Large intestine (tissue), 3 donors: Measurements from ENCODE around the gene BCKDHB. TPM values are rescaled to one million over a fixed set of nuclear protein-coding genes. Genes with fewer than 3 reads are reported as not detected.
A peak's percentile ranks its signal among the peaks of the same experiment; 100 is the strongest.

Experiments used
- DNase-seq, 2 donors: peaks; one replicate each; pipeline versions ENCODE4 v3.0.0 to v3.0.0-alpha.2; 2013
- H3K27ac ChIP-seq: one replicate; pipeline ENCODE4 v1.5.1; 2013; ENCODE audit warnings: low read length
- H3K27me3 ChIP-seq: 2 replicates; pipeline ENCODE4 v1.6.1; 2013; ENCODE audit warnings: low read length; ENCODE audit not compliant: control insufficient read depth, insufficient read depth
- H3K36me3 ChIP-seq: 2 replicates; pipeline ENCODE4 v1.6.1; 2013; ENCODE audit warnings: low read length; ENCODE audit not compliant: control insufficient read depth, insufficient read depth
- H3K4me1 ChIP-seq: one replicate; pipeline ENCODE4 v1.6.1; 2013; ENCODE audit warnings: low read length; ENCODE audit not compliant: control insufficient read depth, insufficient read depth
- H3K4me3 ChIP-seq: one replicate; pipeline ENCODE4 v1.5.1; 2013; ENCODE audit warnings: low read length
- H3K9me3 ChIP-seq: one replicate; pipeline ENCODE4 v1.6.1; 2013; ENCODE audit warnings: mild to moderate bottlenecking, low read depth, low read length, moderate library complexity; ENCODE audit not compliant: control insufficient read depth
- WGBS: methylation state at CpG from one replicate; pipeline ENCODE4 v1.1.5; 2013; ENCODE audit warnings: low lambda C conversion rate; ENCODE audit not compliant: insufficient coverage; 5-methylcytosine and 5-hydroxymethylcytosine counted together
- polyA plus RNA-seq: library from polyadenylated mRNA; unstranded; fragments of 120-200 nt; gene quantifications from one replicate; pipeline ENCODE4 v1.2.1, GENCODE V29; 2013

The BCKDHB gene
- polyA plus RNA-seq, 1 donor: 21.0 TPM

- WGBS: no CpG with 5 or more reads among the region's 1 CpG
- no peak for DNase-seq
- H3K27me3 ChIP-seq: no peaks in the 10 kb centered on the region
- no peak overlapping the region for H3K4me3 ChIP-seq
- H3K36me3 ChIP-seq: peaks cover 7% of the 10 kb centered on the region
- H3K9me3 ChIP-seq: no peaks in the 10 kb centered on the region
- no peak overlapping the region for H3K27ac ChIP-seq
- no peaks in the 10 kb centered on the region for H3K4me1 ChIP-seq
Observed at GRCh38 chr6:80173411-80173810, 66.9 kb downstream of the BCKDHB start.

GRCh38 chr6:80174900-80175572 is 68.6 kb downstream of the BCKDHB start:
- Histone ChIP-seq H3K36me3 (peaks cover 7% of the 10 kb centered on the region), H3K4me3 (no peak overlapping the region), H3K27ac (no peak overlapping the region), H3K4me1 (no peaks in the 10 kb centered on the region), H3K27me3 (no peaks in the 10 kb centered on the region), H3K9me3 (no peaks in the 10 kb centered on the region)
- WGBS: no CpG with 5 or more reads among the region's 3 CpGs
- DNase-seq: no peak

- H3K9me3 ChIP-seq: peaks cover under 1% of the 10 kb centered on the region
- peaks cover 4% of the 10 kb centered on the region for H3K36me3 ChIP-seq
- no peak overlapping the region for H3K4me3 ChIP-seq
- H3K27me3 ChIP-seq: no peaks in the 10 kb centered on the region
- H3K4me1 ChIP-seq: no peaks in the 10 kb centered on the region
- H3K27ac ChIP-seq: no peak overlapping the region
- DNase-seq: peak in 1 of 2 donors; percentile 5
- no CpG with 5 or more reads among the region's 1 CpG for WGBS
Observed at GRCh38 chr6:80179695-80180094, 73.2 kb downstream of the BCKDHB start.

- Histone ChIP-seq H3K4me3 (no peak overlapping the region), H3K9me3 (peaks cover 9% of the 10 kb centered on the region), H3K36me3 (peaks cover 2% of the 10 kb centered on the region), H3K27ac (no peak overlapping the region), H3K4me1 (no peaks in the 10 kb centered on the region), H3K27me3 (no peaks in the 10 kb centered on the region)
- 80% methylated on average over 1 of the region's 4 CpGs for WGBS
- peak in 1 of 2 donors; percentile 8 for DNase-seq
Observed at GRCh38 chr6:80181352-80182081, 75.0 kb downstream of the BCKDHB start.

GRCh38 chr6:80182308-80182707 is 75.8 kb downstream of the BCKDHB start:
- 100% methylated on average over 1 of the region's 1 CpG for WGBS
- Histone ChIP-seq H3K4me1 (no peaks in the 10 kb centered on the region), H3K4me3 (no peak overlapping the region), H3K36me3 (peaks cover 2% of the 10 kb centered on the region), H3K27ac (no peak overlapping the region), H3K9me3 (peaks cover 9% of the 10 kb centered on the region), H3K27me3 (no peaks in the 10 kb centered on the region)
- no peak for DNase-seq

GRCh38 chr6:80183019-80183795 is 76.7 kb downstream of the BCKDHB start:
- Histone ChIP-seq H3K9me3 (peaks cover 9% of the 10 kb centered on the region), H3K27me3 (no peaks in the 10 kb centered on the region), H3K4me1 (no peaks in the 10 kb centered on the region), H3K4me3 (no peak overlapping the region), H3K27ac (no peak overlapping the region), H3K36me3 (peaks cover 2% of the 10 kb centered on the region)
- DNase-seq: no peak
- WGBS: 82% methylated on average over 2 of the region's 4 CpGs

- WGBS: no CpG with 5 or more reads among the region's 2 CpGs
- Histone ChIP-seq H3K36me3 (peaks cover 2% of the 10 kb centered on the region), H3K4me3 (no peak overlapping the region), H3K27me3 (no peaks in the 10 kb centered on the region), H3K27ac (no peak overlapping the region), H3K4me1 (no peaks in the 10 kb centered on the region), H3K9me3 (peaks cover 9% of the 10 kb centered on the region)
- DNase-seq: no peak
Observed at GRCh38 chr6:80185492-80185891, 79.0 kb downstream of the BCKDHB start.

GRCh38 chr6:80186082-80186481 is 79.6 kb downstream of the BCKDHB start:
- peaks cover 9% of the 10 kb centered on the region for H3K9me3 ChIP-seq
- DNase-seq: no peak
- H3K27me3 ChIP-seq: no peaks in the 10 kb centered on the region
- no peak overlapping the region for H3K27ac ChIP-seq
- WGBS: 100% methylated on average over 1 of the region's 7 CpGs
- H3K4me3 ChIP-seq: no peak overlapping the region
- no peaks in the 10 kb centered on the region for H3K4me1 ChIP-seq
- H3K36me3 ChIP-seq: peaks cover 2% of the 10 kb centered on the region

GRCh38 chr6:80196906-80197305 is 90.4 kb downstream of the BCKDHB start:
- no peak overlapping the region for H3K27ac ChIP-seq
- H3K9me3 ChIP-seq: no peaks in the 10 kb centered on the region
- no CpG with 5 or more reads among the region's 4 CpGs for WGBS
- H3K36me3 ChIP-seq: no peaks in the 10 kb centered on the region
- DNase-seq: no peak
- no peaks in the 10 kb centered on the region for H3K27me3 ChIP-seq
- H3K4me3 ChIP-seq: no peak overlapping the region
- no peaks in the 10 kb centered on the region for H3K4me1 ChIP-seq

- Histone ChIP-seq H3K9me3 (no peaks in the 10 kb centered on the region), H3K4me3 (no peak overlapping the region), H3K4me1 (no peaks in the 10 kb centered on the region), H3K27ac (no peak overlapping the region), H3K36me3 (no peaks in the 10 kb centered on the region), H3K27me3 (no peaks in the 10 kb centered on the region)
- 100% methylated on average over 1 of the region's 1 CpG for WGBS
- DNase-seq: no peak
Observed at GRCh38 chr6:80197474-80197873, 91.0 kb downstream of the BCKDHB start.
